ENCODE results near the gene CACNA1H.
"Not testable (repeated sequence)": the region's sequence is repeated elsewhere in the genome, so short reads cannot be mapped to it uniquely, and the experiment has no call there.

The CACNA1H gene

DNA sequence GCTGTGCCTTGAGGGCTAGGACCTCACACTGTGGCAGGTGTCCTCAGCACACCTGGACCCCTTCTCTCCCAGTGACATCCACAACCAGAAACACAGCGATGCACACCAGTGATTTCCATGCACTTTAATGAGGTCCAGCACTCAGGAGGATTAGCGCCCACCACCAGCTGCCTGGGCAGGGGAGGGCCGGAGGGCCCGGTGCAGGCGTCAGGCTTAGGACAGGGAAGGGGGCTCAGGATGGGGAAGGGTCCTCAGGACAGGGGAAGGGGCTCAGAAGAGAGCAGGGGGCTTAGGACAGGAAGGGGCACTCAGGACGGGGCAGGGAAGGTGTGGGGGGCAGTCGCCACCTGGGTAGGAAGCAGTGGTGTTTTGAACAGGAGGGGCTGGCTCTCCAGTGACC lies 75.3 kb downstream of the CACNA1H start:
- not testable (repeated sequence) for DNase-seq (ENCODE audit: low read depth)

DNA sequence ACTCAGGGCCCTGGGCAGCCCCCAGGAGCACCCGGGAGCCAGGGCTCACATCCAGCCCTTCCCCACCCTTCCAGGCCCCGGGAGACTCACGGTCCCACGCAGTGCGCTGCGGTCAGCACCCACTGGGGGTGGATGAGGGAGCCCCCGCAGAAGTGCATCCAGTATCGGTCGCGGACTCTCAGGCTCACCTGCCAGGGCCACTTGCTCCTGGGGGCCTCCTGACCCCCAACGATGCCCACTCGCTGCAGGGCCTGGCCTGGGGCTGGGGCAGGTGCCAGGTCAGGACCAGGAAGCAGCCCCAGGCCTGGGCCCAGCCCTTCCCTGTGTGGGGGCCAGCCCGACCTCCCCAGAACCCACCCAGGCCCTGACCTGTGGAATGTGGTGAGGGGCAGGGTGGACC lies 76.6 kb downstream of the CACNA1H start:
- not testable (repeated sequence) for DNase-seq (ENCODE audit: low read depth)

DNA sequence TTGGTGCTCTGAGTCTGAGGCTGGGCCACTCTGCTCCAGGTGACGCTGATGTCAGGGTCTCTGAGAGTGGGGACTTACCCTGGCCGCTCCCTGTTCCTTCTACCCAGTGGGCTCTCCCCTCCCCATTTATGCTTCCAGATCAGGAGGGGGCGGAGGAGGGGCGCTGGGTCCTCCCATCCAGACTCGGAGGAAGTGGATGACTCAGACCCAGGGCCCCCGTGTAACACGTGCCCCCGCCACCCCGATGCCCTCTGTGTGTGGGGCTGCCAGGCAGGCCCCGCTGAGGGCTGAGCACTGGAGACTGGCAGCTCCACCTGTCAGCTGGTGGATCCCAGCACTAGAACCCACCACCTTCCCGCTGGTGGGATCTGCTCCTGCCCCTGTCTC lies 77.2 kb downstream of the CACNA1H start, which contains the start of gene TPSB2:
Gene TPSB2, minus strand, starts transcription at position 101 of the 387 bp plus-strand sequence. CDS start 233 bp downstream, outside the sequence.
- not testable (repeated sequence) for DNase-seq (ENCODE audit: low read depth)

DNA sequence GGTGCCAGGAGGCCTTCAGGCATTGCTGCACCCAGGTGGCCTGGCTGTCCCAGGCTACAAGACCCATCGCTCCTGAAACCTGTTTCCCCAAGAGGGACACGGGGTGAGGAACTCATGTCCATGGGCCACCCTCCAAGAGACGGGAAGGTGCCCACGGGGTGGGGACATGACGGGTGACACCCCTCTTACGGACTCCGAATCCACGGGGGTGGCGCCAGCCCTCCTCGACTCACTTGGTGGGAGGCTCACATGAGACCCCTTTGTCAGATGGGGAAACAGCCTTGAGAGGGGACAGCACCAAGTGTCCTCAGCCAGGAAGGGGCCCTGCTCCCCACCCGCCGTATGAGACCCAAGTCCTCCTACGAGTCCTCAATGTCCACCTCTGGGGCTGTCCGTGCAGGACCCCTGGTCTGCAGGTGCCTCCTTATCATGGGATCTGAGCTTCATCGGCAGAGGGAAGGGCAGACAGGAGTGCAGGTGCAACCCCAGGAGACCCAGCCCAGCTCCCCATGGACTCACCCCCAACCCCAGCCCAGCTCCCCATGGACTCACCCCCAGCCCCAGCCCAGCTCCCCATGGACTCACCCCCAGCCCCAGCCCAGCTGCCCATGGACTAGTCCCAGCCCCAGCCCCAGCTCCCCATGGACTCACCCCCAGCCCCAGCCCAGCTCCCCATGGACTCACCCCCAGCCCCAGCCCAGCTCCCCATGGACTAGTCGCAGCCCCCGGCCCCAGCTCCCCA lies 77.7 kb downstream of the CACNA1H start:
- DNase-seq (ENCODE audit: low read depth), result not testable (repeated sequence)

- DNase-seq (ENCODE audit: low read depth), result not testable (repeated sequence)
These were observed 78.4 kb downstream of the CACNA1H start for GRCh38 chr16:1231301-1231700.

DNA sequence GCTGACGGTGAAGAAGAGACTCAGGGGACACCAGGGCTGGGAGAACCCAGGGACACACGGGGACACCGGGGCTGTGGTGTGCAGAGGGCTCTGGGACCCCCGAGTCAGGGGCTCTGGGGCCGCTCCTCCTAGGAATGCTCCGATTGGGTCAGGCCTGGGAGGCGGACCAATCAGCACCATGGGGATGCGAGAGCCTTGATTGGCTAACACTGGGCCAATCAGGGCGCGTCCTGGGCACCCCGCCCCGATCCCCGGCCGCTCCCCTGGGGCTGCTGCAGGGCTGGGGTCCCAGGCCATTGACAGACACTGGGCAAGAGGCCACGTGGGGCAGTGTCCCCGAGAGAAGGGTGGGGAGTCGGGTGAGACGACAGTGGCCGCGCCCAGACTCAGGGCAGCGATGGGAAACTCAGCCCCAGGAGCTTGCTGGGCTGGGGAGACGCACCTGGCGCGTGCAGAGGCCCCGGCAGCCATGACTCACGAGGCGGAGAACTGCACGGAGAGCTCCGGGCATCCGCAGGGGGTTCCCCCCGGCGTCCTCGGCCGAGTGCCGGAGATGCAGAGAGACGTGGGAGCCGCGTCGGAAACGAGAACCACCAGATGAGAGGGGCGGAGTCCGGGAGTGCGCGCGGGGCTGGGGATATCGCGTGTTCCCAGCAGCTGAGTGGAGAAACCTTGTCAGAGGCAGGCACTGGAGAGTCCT lies 79.3 kb downstream of the CACNA1H start:
- not testable (repeated sequence) for DNase-seq (ENCODE audit: low read depth)

DNA sequence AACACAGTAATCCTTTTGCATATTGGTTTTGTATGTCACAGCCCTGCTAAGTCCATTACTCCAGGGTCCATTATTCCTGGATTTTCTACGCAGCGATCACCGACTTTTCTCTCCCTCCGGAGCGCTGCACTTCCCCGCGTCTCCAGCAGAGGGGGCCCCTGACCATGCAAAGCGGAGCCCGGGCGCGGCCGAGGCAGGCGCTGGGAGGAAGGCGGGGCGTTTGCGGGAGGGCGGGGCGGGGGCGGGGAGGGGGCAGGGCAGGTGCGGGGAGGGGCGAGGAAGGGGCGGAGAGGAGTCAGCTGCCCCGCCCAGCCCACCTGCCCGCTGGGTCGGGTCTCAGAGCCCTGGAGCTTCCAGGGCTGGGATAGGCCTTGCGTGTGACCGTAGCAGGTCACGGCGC lies 83.8 kb downstream of the CACNA1H start:
- DNase-seq (ENCODE audit: low read depth), result not testable (repeated sequence)

DNA sequence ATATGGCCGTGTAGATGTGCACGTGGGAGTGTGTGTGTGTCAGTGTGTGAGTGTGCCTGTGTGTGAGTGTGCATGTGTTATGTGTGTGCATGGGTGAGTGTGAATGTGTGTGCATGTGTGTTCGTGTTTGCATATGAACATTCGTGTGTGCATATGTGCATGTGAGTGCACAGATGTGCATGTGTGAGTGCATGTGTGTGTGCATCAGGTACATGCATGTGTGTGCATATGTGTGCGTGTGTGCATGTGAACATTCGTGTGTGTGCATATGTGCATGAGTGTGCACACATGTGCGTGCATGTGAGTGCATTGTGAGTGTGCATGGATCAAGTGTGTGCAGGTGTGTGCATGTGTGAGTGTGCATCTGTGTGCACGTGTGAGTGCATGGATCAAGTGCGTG lies 85.1 kb downstream of the CACNA1H start:
- no peak for DNase-seq (ENCODE audit: low read depth)

- not testable (repeated sequence) for DNase-seq (ENCODE audit: low read depth)
These were observed 86.0 kb downstream of the CACNA1H start for GRCh38 chr16:1238909-1239308.

GRCh38 chr16:1239575-1239974 lies 86.7 kb downstream of the CACNA1H start:
- not testable (repeated sequence) for DNase-seq (ENCODE audit: low read depth)

- not testable (repeated sequence) for DNase-seq (ENCODE audit: low read depth)
These were observed 87.5 kb downstream of the CACNA1H start, which contains the start of gene TPSAB1 for GRCh38 chr16:1240436-1240835. Gene TPSAB1, plus strand, starts transcription at chr16:1240705. Its CDS starts 234 bp downstream, at chr16:1240939.

- DNase-seq (ENCODE audit: low read depth), result not testable (repeated sequence)
These were observed 88.2 kb downstream of the CACNA1H start for GRCh38 chr16:1241081-1241480.

DNA sequence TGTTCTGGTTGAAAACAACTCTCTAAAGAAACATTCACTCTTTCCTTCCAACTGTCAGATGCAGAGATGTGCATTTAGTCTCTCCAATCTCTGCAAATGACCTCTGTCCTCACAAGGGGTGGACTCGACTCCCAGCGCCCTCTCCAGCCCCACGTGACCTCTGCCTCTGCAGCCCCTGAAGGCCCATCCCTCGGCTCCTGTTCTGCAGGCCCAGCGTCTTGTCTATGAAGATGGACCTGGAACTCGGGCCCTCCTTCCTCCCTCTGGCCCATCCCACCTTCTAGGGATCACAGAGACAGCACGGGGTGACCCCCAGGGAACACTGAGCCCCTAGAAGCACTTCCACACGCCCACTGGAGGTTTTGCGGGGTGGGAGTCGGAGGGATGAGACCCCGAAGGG lies 90.5 kb downstream of the CACNA1H start:
- DNase-seq (ENCODE audit: low read depth), result not testable (repeated sequence)

- DNase-seq (ENCODE audit: low read depth), result not testable (repeated sequence)
These were observed 91.3 kb downstream of the CACNA1H start for GRCh38 chr16:1243907-1244850.

GRCh38 chr16:1244881-1245280 lies 92.0 kb downstream of the CACNA1H start:
- no peak for DNase-seq (ENCODE audit: low read depth)

DNA sequence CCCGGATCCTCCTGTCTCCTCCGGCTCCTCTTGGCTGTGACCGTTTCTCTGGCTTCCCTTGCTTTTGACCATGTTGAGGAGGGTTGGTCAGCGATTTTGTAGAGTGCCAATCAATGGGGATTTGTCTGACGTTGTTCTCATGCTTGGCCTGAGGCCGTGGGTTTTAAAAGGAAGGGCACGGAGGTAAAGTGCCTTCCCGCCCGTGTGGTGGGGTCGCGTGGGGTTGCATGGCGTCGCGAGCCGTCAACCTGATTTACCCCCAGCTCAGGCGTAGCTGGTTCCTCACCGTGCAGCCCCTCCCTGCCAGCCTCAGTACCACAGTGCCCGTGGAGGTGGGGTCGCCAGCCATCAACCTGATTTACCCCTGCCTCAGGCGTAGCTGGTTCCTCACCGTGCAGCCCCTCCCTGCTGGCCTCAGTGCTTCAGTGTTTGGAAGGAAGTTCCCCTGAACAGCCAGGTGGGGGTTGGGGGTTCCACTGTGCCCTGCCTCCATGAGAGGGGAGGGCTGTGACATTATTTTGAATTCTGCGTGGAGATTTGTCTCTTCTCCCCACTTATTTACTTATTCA lies 92.6 kb downstream of the CACNA1H start:
- no peak for DNase-seq (ENCODE audit: low read depth)

DNA sequence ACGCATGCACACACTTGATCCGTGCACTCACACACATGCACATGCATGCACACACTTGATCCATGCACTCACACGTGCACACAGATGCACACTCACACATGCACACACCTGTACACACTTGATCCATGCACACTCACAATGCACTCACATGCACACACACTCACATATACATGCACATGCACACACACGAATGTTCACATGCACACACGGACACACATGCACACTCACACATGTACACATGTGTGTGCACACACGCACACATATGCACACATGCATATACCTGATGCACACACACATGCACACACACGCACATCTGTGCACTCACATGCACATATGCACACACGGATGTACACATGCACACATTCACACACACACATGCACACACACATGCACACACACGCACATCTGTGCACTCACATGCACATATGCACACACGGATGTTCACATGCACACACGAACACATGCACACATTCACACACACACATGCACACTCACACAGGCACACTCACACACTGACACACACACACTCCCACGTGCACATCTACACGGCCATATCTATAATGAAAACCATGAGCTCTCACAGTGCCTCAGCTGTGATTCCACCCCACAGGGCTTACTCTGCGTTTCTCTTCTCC lies 95.1 kb downstream of the CACNA1H start:
- not testable (repeated sequence) for DNase-seq (ENCODE audit: low read depth)

GRCh38 chr16:1249031-1249755 lies 96.3 kb downstream of the CACNA1H start:
- DNase-seq (ENCODE audit: low read depth), result not testable (repeated sequence)

DNA sequence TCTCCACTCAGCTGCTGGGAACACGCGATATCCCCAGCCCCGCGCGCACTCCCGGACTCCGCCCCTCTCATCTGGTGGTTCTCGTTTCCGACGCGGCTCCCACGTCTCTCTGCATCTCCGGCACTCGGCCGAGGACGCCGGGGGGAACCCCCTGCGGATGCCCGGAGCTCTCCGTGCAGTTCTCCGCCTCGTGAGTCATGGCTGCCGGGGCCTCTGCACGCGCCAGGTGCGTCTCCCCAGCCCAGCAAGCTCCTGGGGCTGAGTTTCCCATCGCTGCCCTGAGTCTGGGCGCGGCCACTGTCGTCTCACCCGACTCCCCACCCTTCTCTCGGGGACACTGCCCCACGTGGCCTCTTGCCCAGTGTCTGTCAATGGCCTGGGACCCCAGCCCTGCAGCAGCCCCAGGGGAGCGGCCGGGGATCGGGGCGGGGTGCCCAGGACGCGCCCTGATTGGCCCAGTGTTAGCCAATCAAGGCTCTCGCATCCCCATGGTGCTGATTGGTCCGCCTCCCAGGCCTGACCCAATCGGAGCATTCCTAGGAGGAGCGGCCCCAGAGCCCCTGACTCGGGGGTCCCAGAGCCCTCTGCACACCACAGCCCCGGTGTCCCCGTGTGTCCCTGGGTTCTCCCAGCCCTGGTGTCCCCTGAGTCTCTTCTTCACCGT lies 100.9 kb downstream of the CACNA1H start:
- not testable (repeated sequence) for DNase-seq (ENCODE audit: low read depth)

- DNase-seq (ENCODE audit: low read depth), result not testable (repeated sequence)
These were observed 101.9 kb downstream of the CACNA1H start for GRCh38 chr16:1254821-1255220.

Measured in stimulated activated CD8-positive, alpha-beta memory T cell treated with anti-CD3 and anti-CD28 coated beads, Interleukin-12 subunit alpha, Interleukin-12 subunit beta, amount 100 ng/mL, for 1 hour (primary cell).